Erythroblast (primary cell): ENCODE measurements around the gene OR52A5.

Experiments used
- DNase-seq, 2 experiments: peaks; one replicate each; lab custom pipeline; 2025; lab: John Stamatoyannopoulos, UW
- GATA1 ChIP-seq: IDR thresholded peaks from 2 replicates; pipeline ENCODE4 v1.6.1; 2011; ENCODE audit warnings: low read depth, mild to moderate bottlenecking, control low read depth, low read length, moderate library complexity
- POLR2A ChIP-seq: IDR thresholded peaks from 2 replicates; pipeline ENCODE4 v1.6.1; 2011; ENCODE audit warnings: mild to moderate bottlenecking, low read length

The OR52A5 gene

DNA sequence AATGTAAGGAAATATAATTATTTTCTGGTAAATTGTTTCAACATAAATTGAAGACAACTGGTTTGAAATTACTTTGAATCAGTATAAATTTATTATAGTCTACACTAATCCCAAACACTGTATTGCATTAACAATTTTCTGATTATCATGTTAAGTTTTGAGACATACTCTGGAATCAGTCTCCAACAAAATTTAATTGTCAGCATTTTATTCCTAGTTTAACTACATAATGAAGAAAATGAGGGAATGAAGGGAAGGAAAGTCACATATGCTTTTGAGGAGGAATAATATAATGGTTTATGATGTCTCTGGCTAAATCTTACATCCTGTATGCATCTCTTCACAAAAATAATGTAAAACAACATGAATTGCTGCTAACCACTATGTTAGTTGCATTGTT lies 54.6 kb downstream of the OR52A5 start:
- DNase-seq: no peak
- no peak for TF ChIP-seq GATA1
- TF ChIP-seq POLR2A: no peak

DNA sequence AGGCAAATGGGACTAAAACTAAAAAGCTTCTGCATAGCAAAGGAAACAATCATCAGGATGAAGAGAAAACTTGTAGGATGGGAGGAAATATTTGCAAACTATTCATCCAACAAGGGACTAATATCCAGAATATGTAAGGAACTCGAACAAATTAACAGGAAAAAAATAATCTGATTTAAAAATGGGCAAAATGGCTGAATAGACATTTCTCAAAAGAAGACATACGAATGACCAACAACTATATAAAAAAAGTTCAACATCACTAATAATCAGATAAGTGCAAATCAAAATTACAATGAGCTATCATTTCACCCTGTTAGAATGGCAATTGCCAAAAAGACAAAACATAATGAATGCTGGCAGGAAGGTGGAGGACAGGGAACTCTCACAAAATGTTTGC lies 56.8 kb downstream of the OR52A5 start:
- TF ChIP-seq GATA1 (no peak), POLR2A (no peak)
- no peak for DNase-seq
